ENCODE data around the gene AAGAB. TPM values are rescaled to one million over a fixed set of nuclear protein-coding genes. Genes with fewer than 3 reads are reported as not detected.

Gene AAGAB
- total and polyA plus RNA-seq, 8 donors: 11.2 to 89.5 (median 32.0) TPM

GRCh38 chr15:67230504-67230903, 24.0 kb downstream of the AAGAB start:
- intact Hi-C loops (cut with DNase I; ENCODE audit: low total_unique reads): no loop called here
- no peak for TF ChIP-seq CTCF (IDR thresholded peaks at IDR 0.05)
- TF ChIP-seq POLR2A (IDR thresholded peaks at IDR 0.05): no peak
- no peak for TF ChIP-seq POLR2AphosphoS5 (IDR thresholded peaks at IDR 0.05)
- TF ChIP-seq EP300 (IDR thresholded peaks at IDR 0.05): no peak
- DNase-seq: no peak
- H3K27ac ChIP-seq: no peak overlapping the region
- WGBS, 5 donors: 92 to 100% (median 97%) methylated on average over 2 of the region's 2 CpGs
- peaks cover 0 to 10% (median 3%) of the 10 kb centered on the region in 4 donors for H3K4me1 ChIP-seq
- H3K36me3 ChIP-seq: peaks cover 9 to 80% (median 75%) of the 10 kb centered on the region in 4 donors
- H3K27me3 ChIP-seq: no peaks in the 10 kb centered on the region
- H3K9me3 ChIP-seq: no peaks in the 10 kb centered on the region
- no peak overlapping the region for H3K4me3 ChIP-seq

GRCh38 chr15:67228286-67228685, 26.2 kb downstream of the AAGAB start:
- H3K4me3 ChIP-seq: no peak overlapping the region
- intact Hi-C loops (cut with DNase I; ENCODE audit: low total_unique reads): no loop called here
- WGBS, 5 donors: 31 to 59% (median 50%) methylated on average over 1 of the region's 1 CpG
- H3K27me3 ChIP-seq: no peaks in the 10 kb centered on the region
- peaks cover 5 to 59% (median 56%) of the 10 kb centered on the region in 4 donors for H3K36me3 ChIP-seq
- no peak for DNase-seq
- no peak overlapping the region for H3K27ac ChIP-seq
- TF ChIP-seq CTCF (IDR thresholded peaks at IDR 0.05) (no peak), POLR2AphosphoS5 (IDR thresholded peaks at IDR 0.05) (no peak), EP300 (IDR thresholded peaks at IDR 0.05) (no peak), POLR2A (IDR thresholded peaks at IDR 0.05) (no peak)
- H3K4me1 ChIP-seq: peaks cover 0 to 10% (median 3%) of the 10 kb centered on the region in 4 donors
- H3K9me3 ChIP-seq: no peaks in the 10 kb centered on the region

- peaks cover 0 to 6% (median 3%) of the 10 kb centered on the region in 4 donors for H3K4me1 ChIP-seq
- intact Hi-C loops (cut with DNase I; ENCODE audit: low total_unique reads): no loop called here
- H3K4me3 ChIP-seq: no peak overlapping the region
- H3K27me3 ChIP-seq: no peaks in the 10 kb centered on the region
- H3K9me3 ChIP-seq: no peaks in the 10 kb centered on the region
- DNase-seq: no peak
- TF ChIP-seq POLR2A (IDR thresholded peaks at IDR 0.05): no peak
- TF ChIP-seq CTCF (IDR thresholded peaks at IDR 0.05): no peak
- TF ChIP-seq POLR2AphosphoS5 (IDR thresholded peaks at IDR 0.05): no peak
- no peak for TF ChIP-seq EP300 (IDR thresholded peaks at IDR 0.05)
- H3K36me3 ChIP-seq: peaks cover 5 to 54% (median 53%) of the 10 kb centered on the region in 4 donors
- WGBS, 5 donors: 94 to 100% (median 97%) methylated on average over 1 of the region's 1 CpG
- no peak overlapping the region for H3K27ac ChIP-seq
Observed at GRCh38 chr15:67227846-67228245, 26.6 kb downstream of the AAGAB start.

- Histone ChIP-seq H3K27ac (no peak overlapping the region), H3K4me1 (peaks cover 0 to 2% (median under 1%) of the 10 kb centered on the region in 4 donors), H3K36me3 (peaks cover 5 to 50% (median 48%) of the 10 kb centered on the region in 4 donors), H3K27me3 (no peaks in the 10 kb centered on the region), H3K9me3 (no peaks in the 10 kb centered on the region), H3K4me3 (no peak overlapping the region)
- intact Hi-C loops (cut with DNase I; ENCODE audit: low total_unique reads): no loop called here
- 82 to 100% (median 97%) methylated on average over 1 of the region's 1 CpG for WGBS, 5 donors
- TF ChIP-seq POLR2AphosphoS5 (IDR thresholded peaks at IDR 0.05) (no peak), POLR2A (IDR thresholded peaks at IDR 0.05) (no peak), EP300 (IDR thresholded peaks at IDR 0.05) (no peak), CTCF (IDR thresholded peaks at IDR 0.05) (no peak)
- DNase-seq: no peak
Observed at GRCh38 chr15:67227431-67227830, 27.0 kb downstream of the AAGAB start.

All from stomach (tissue), 9 donors.